ENCODE results near the gene SLIT2.

Gene SLIT2

DNA sequence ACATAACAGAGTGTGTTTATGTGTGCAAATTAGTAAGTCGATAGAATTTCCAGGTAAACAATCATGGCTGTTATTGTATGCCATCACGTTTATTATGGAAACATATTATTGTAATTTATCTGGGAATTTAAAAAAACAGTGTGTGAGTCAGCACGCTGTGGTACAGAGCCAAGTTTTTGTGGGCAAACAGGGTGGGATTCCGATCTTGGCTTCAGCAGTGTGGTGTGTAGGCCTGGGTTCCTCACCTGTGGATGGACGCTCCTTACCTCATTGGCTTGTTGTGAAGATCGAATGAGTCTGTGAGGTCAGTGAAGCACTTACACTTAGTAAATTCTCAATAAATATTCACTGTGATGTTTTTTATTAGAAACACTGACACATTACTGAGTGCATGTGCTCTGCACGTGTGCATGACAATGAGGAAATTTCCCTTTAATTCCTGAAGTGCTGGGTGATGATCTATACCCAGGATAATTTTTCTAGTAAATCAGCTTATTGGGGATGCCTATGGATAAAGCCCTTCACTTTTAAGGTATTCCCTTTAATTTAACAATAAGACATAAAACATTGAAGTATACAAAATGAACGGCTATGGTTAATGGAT, 36.4 kb downstream of the SLIT2 start:
- TF ChIP-seq SUZ12 (IDR thresholded peaks at IDR 0.05; ENCODE audit: extremely low read depth, insufficient read depth, insufficient read length) = no peak
- no peak overlapping the region for H3K9ac ChIP-seq (ENCODE audit: insufficient read length, low read depth)
- no peak for DNase-seq (ENCODE audit: low read depth, low spot score)

DNA sequence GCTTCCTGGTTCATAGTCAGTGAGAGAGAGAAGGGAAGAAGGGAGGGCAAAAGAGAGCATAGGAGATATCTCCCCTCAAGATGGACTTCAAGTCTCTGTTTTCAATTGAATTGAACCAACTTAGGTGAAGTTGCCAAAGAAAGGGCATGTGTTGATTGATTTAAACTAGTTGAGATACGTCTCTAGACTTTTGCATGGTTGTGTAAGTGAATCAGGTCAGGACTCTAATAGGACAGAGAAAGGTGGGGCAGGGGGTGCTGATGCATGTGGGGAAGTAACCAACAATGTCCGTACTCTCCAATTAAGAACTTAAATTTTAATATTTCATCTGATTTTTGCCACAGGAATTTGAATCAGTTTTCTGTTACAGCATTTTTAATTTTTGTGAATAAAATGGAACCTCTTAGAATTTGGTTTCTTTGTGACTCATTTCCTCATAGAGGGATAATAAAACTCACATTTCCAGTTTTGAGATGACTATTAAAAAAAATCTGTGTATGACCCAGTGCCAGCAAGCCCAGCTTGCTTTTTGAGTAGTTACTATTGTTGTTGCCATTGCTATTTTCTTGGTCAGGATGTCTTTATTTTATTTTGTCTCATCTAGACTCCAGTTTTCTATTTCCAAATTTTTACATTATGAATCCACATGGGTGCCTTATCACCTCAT, 37.3 kb downstream of the SLIT2 start:
- TF ChIP-seq YY1 (IDR thresholded peaks at IDR 0.05; ENCODE audit: insufficient read depth, insufficient read length) = no peak
- TF ChIP-seq ZNF274 (IDR thresholded peaks at IDR 0.05; ENCODE audit: low read depth, low read length) = no peak
- TF ChIP-seq SUZ12 (IDR thresholded peaks at IDR 0.05; ENCODE audit: extremely low read depth, insufficient read depth, insufficient read length) = no peak
- Histone ChIP-seq H3K4me3 (ENCODE audit: insufficient read length, low read depth) (no peak overlapping the region), H3K4me1 (ENCODE audit: insufficient read depth, insufficient read length) (no peaks in the 10 kb centered on the region), H3K9ac (ENCODE audit: insufficient read length, low read depth) (no peak overlapping the region), H3K27me3 (ENCODE audit: insufficient read depth, insufficient read length) (no peaks in the 10 kb centered on the region), H3K9me3 (ENCODE audit: insufficient read depth, low read length) (no peaks in the 10 kb centered on the region), H3K36me3 (ENCODE audit: insufficient read depth, insufficient read length, low read length) (no peaks in the 10 kb centered on the region)
- DNase-seq (ENCODE audit: low read depth, low spot score) = no peak

More for the DNA sequence above, 36.4 kb downstream of the SLIT2 start:
- Histone ChIP-seq H3K9me3 (ENCODE audit: insufficient read depth, low read length) (no peaks in the 10 kb centered on the region), H3K4me3 (ENCODE audit: insufficient read length, low read depth) (no peak overlapping the region), H3K4me1 (ENCODE audit: insufficient read depth, insufficient read length) (no peaks in the 10 kb centered on the region), H3K27me3 (ENCODE audit: insufficient read depth, insufficient read length) (no peaks in the 10 kb centered on the region), H3K36me3 (ENCODE audit: insufficient read depth, insufficient read length, low read length) (no peaks in the 10 kb centered on the region)

DNA sequence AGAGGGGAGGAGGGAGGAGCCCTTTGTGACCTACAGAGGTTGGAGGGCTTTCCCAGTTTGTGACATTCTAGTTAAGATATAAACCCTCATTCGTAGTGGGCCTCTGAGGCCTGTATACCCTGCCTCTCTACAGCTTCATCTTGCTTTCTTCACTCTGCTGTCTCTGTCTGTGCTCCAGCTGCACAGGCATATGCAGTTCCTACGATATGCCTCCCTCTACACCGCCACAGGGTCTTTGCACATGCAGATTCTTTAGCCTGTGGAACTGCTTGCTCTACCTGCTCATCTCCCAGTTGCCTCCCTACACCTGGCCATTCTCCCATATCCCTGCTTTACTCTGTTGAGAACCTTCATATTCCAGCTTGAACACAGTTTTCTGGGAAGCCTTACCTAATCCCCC, 38.1 kb downstream of the SLIT2 start:
- TF ChIP-seq ZNF274 (IDR thresholded peaks at IDR 0.05; ENCODE audit: low read depth, low read length) (no peak), SUZ12 (IDR thresholded peaks at IDR 0.05; ENCODE audit: extremely low read depth, insufficient read depth, insufficient read length) (no peak), YY1 (IDR thresholded peaks at IDR 0.05; ENCODE audit: insufficient read depth, insufficient read length) (no peak)
- no peak overlapping the region for H3K4me3 ChIP-seq (ENCODE audit: insufficient read length, low read depth)
- H3K9me3 ChIP-seq (ENCODE audit: insufficient read depth, low read length) = no peaks in the 10 kb centered on the region
- H3K4me1 ChIP-seq (ENCODE audit: insufficient read depth, insufficient read length) = no peaks in the 10 kb centered on the region
- no peak overlapping the region for H3K9ac ChIP-seq (ENCODE audit: insufficient read length, low read depth)
- no peaks in the 10 kb centered on the region for H3K27me3 ChIP-seq (ENCODE audit: insufficient read depth, insufficient read length)
- DNase-seq (ENCODE audit: low read depth, low spot score) = no peak
- H3K36me3 ChIP-seq (ENCODE audit: insufficient read depth, insufficient read length, low read length) = no peaks in the 10 kb centered on the region

DNA sequence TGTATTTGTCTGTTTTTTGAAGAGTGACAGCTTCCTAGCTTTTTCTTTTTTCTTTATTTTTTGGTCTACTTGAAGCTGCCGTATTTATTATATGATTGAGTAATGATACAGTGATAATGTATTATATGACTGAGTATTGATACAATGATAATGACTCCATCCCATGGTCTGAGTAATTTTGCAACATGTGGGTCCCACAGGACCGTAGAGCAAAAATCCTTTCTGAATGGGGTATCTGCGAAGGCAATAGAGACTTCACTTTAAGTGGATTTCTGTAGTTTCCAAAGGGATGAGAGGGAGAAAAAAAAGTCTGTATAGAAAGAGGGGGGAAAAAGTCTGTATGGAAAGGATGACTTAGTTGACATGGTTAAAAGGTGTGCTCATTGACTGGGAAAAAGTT, 41.0 kb downstream of the SLIT2 start:
- no peak overlapping the region for H3K4me3 ChIP-seq (ENCODE audit: insufficient read length, low read depth)
- no peaks in the 10 kb centered on the region for H3K4me1 ChIP-seq (ENCODE audit: insufficient read depth, insufficient read length)
- H3K27me3 ChIP-seq (ENCODE audit: insufficient read depth, insufficient read length) = no peaks in the 10 kb centered on the region
- no peak for TF ChIP-seq ZNF274 (IDR thresholded peaks at IDR 0.05; ENCODE audit: low read depth, low read length)
- no peak for TF ChIP-seq SUZ12 (IDR thresholded peaks at IDR 0.05; ENCODE audit: extremely low read depth, insufficient read depth, insufficient read length)
- no peak for TF ChIP-seq YY1 (IDR thresholded peaks at IDR 0.05; ENCODE audit: insufficient read depth, insufficient read length)
- no peak for DNase-seq (ENCODE audit: low read depth, low spot score)
- no peaks in the 10 kb centered on the region for H3K36me3 ChIP-seq (ENCODE audit: insufficient read depth, insufficient read length, low read length)
- no peak overlapping the region for H3K9ac ChIP-seq (ENCODE audit: insufficient read length, low read depth)
- no peaks in the 10 kb centered on the region for H3K9me3 ChIP-seq (ENCODE audit: insufficient read depth, low read length)

DNA sequence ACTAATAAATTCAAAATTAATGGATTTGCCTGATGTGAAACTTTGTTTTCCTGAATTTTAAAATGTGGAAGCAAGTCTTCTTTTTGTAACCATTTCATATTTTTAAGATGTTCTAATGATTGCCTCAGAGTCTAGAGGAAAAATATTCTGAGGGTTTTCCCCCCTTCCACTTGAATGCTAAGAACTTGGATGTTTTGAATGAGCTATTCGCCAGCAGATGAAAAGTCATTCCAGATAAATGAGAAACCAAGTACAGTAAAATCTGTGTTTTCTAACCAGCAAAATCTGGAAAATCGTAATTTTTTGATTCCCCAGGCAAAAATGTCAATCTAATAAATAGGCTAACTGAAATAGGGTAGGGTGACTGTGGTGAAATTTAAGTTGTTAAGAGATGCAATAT, 45.6 kb downstream of the SLIT2 start:
- no peak overlapping the region for H3K9ac ChIP-seq (ENCODE audit: insufficient read length, low read depth)
- TF ChIP-seq ZNF274 (IDR thresholded peaks at IDR 0.05; ENCODE audit: low read depth, low read length) = no peak
- TF ChIP-seq SUZ12 (IDR thresholded peaks at IDR 0.05; ENCODE audit: extremely low read depth, insufficient read depth, insufficient read length) = no peak
- TF ChIP-seq YY1 (IDR thresholded peaks at IDR 0.05; ENCODE audit: insufficient read depth, insufficient read length) = no peak
- H3K4me3 ChIP-seq (ENCODE audit: insufficient read length, low read depth) = no peak overlapping the region
- no peaks in the 10 kb centered on the region for H3K4me1 ChIP-seq (ENCODE audit: insufficient read depth, insufficient read length)
- no peaks in the 10 kb centered on the region for H3K36me3 ChIP-seq (ENCODE audit: insufficient read depth, insufficient read length, low read length)
- no peaks in the 10 kb centered on the region for H3K9me3 ChIP-seq (ENCODE audit: insufficient read depth, low read length)
- no peak for DNase-seq (ENCODE audit: low read depth, low spot score)
- H3K27me3 ChIP-seq (ENCODE audit: insufficient read depth, insufficient read length) = no peaks in the 10 kb centered on the region

DNA sequence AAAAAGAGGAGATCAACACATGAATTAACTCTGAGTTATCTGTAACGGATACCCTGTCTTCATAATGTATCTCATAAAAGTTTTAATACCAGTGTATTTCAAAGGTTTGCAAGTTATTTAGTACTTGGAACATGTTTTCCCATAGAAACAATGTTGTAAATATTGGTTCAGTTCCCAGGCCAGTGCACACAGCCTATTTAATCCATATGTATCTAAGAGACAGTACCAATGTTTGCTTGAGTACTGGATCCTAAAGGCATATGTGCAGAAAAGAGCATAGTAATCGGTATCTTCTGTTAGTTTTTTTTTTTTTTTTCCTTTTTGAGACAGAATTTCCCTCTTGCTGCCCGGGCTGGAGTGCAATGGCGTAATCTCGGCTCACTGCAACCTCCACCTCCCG, 46.1 kb downstream of the SLIT2 start:
- Histone ChIP-seq H3K27me3 (ENCODE audit: insufficient read depth, insufficient read length) (no peaks in the 10 kb centered on the region), H3K9me3 (ENCODE audit: insufficient read depth, low read length) (no peaks in the 10 kb centered on the region), H3K36me3 (ENCODE audit: insufficient read depth, insufficient read length, low read length) (no peaks in the 10 kb centered on the region), H3K4me3 (ENCODE audit: insufficient read length, low read depth) (no peak overlapping the region), H3K4me1 (ENCODE audit: insufficient read depth, insufficient read length) (no peaks in the 10 kb centered on the region), H3K9ac (ENCODE audit: insufficient read length, low read depth) (no peak overlapping the region)
- DNase-seq (ENCODE audit: low read depth, low spot score) = no peak
- TF ChIP-seq ZNF274 (IDR thresholded peaks at IDR 0.05; ENCODE audit: low read depth, low read length) (no peak), SUZ12 (IDR thresholded peaks at IDR 0.05; ENCODE audit: extremely low read depth, insufficient read depth, insufficient read length) (no peak), YY1 (IDR thresholded peaks at IDR 0.05; ENCODE audit: insufficient read depth, insufficient read length) (no peak)

DNA sequence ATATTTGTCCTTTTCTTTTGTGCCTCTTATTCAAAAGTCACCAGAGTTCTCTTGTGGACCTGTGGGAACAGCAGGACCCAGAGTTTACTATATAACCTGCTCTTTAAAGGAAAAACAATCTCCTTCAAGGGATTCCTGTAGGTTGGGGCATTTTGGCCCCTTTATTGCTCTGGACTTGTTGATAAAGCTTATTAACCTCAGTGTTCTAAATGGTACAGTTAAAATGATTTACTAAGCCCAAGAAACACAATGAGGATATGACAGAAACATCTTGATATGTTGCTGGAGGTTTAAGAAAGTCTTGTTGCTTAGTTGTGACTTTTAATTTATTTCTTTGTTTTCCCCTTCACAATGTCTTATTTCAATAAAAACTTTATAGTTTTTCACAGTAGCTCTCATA, 46.8 kb downstream of the SLIT2 start:
- no peaks in the 10 kb centered on the region for H3K4me1 ChIP-seq (ENCODE audit: insufficient read depth, insufficient read length)
- no peaks in the 10 kb centered on the region for H3K27me3 ChIP-seq (ENCODE audit: insufficient read depth, insufficient read length)
- no peaks in the 10 kb centered on the region for H3K36me3 ChIP-seq (ENCODE audit: insufficient read depth, insufficient read length, low read length)
- H3K9me3 ChIP-seq (ENCODE audit: insufficient read depth, low read length) = no peaks in the 10 kb centered on the region
- H3K9ac ChIP-seq (ENCODE audit: insufficient read length, low read depth) = no peak overlapping the region
- DNase-seq (ENCODE audit: low read depth, low spot score) = no peak
- TF ChIP-seq SUZ12 (IDR thresholded peaks at IDR 0.05; ENCODE audit: extremely low read depth, insufficient read depth, insufficient read length) (no peak), YY1 (IDR thresholded peaks at IDR 0.05; ENCODE audit: insufficient read depth, insufficient read length) (no peak), ZNF274 (IDR thresholded peaks at IDR 0.05; ENCODE audit: low read depth, low read length) (no peak)
- no peak overlapping the region for H3K4me3 ChIP-seq (ENCODE audit: insufficient read length, low read depth)
